Stimulated activated CD8-positive, alpha-beta memory T cell treated with anti-CD3 and anti-CD28 coated beads, Interleukin-2, amount 100 ng/mL, for 48 hours (primary cell): Measurements from ENCODE around the gene FCAMR.

Experiments used
- DNase-seq, 2 donors: peaks; one replicate each; pipeline ENCODE4 v3.0.0-alpha.2; 2020; ENCODE audit warnings: low read depth in 2 of 2

FCAMR gene

DNA sequence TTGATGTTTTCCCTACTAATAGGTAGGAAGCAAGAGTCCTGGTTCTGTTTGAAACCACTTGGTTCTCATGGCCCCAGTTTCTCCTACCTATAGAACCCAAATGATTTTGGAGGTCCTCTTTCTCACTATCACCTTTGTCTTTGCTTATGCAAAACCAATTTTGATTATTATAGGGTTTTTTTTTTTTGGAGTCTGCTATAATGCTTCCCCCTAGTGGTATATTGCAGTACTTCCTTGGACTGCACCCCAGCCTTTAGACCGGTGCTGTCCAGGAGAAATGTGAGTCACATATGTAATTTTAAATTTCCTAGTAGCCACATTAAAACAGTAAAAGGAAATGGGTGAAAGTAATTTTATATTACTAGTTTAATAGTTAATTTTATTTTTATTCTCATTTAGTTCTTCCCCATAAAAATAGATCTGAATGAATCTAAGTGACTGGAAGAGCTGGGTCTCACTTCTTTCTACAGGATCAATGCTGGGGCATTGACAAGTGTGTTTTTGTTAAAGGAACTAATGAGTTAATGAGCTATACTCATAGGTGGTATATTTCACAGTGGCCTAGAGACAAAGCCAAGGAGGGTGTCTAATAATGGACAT, 59.1 kb downstream of the FCAMR start:
- no peak for DNase-seq

DNA sequence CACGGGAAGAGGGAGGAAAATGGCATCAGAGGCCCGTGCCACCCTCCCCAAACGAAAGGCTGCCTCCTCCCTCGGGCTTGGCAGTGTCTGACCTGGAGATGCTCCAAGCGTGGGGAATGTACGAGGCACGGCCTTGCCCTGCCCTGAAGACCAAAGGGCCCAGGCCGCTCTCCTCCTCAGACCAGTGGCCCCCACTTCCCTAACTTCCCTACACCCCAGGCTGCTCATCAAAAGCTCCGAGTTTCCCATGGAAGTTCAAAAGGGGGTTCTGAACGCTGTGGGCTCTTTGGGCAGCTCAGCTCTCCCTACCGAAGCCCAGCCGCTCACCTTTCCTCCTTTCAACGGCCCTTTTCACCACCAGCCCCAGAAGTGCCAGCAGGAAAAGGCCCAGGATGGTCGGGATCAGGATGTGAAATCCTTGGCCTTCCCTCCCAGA, 60.4 kb downstream of the FCAMR start:
- DNase-seq: no peak

DNA sequence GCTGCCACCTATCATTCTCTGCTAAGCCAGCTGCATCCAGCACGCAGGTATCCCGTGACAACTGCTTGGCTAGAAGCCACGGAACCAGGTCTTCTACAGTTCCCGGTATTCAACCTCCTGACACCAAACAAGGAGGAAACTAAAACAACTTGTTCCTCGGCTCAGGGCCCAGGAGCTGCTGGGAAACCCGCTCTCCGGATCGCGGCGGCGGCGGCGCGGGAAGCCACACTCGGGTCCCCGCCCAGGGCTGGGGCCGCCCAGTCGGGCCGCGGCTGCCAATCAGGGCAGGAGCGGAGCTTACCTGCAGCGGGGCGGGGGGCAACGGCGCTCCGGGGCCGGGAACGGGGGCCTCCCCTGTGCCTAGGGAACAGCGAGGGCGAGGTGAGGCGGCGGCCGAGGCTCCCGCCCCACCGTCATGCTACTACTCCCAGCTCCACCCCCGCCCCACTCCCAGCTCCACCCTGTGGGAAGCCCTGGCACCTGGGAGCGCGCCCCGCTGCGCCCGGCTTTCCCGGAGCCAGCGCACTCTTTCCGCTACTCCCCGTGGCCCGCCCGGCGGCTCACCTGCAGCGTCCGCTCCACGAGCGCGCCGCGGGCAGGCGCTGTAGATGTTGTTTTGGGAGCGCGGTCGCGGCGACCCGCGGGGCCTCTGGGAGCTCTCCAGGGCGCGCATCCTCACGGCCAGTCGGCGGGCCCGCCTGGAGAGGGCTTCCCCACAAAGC, 60.9 kb downstream of the FCAMR start:
- no peak for DNase-seq

DNA sequence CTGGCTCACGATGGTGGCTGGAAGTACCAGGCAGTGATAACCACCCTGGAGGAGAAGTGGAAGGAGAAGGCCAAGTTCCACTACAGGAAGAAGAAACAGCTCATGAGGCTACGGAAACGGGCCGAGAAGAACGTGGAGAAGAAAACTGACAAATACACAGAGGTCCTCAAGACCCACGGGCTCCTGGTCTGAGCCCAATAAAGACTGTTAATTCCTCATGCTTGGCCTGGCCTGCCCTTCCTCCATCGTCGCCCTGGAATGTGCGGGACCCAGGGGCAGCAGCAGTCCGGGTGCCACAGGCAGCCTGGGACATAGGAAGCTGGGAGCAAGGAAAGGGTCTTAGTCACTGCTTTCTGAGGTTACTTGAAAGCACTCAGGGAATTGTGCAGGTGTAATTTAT, 62.2 kb downstream of the FCAMR start:
- no peak for DNase-seq
